SK-N-SH (cell line): ENCODE results near the gene GTF2A1L. TPM values are rescaled to one million over a fixed set of nuclear protein-coding genes. Genes with fewer than 3 reads are reported as not detected.

ENCODE experiments used
- CTCF ChIA-PET: fragments of 300-600, 350-600 bp; formaldehyde crosslinking; extraction: SDS; loops from one replicate; lab custom pipeline; 2021; lab: Yijun Ruan, JAX
- POLR2A ChIA-PET: fragments of 350-600 bp; sonication (Branson Sonifier 250); formaldehyde crosslinking; extraction: SDS; loops from one replicate; lab custom pipeline; 2020; ENCODE audit warnings: antibody characterized with exemption, inconsistent platforms; lab: Yijun Ruan, JAX
- DNase-seq: peaks from one replicate; pipeline ENCODE4 v3.0.0; 2012
- H2AFZ ChIP-seq: fragments of 200-600 bp; sonication (generic); 2 replicates; pipeline ENCODE4 v1.8.1; 2016; ENCODE audit warnings: antibody characterized with exemption, mild to moderate bottlenecking, low read depth
- H3F3A ChIP-seq: fragments of 200-600 bp; sonication (generic); replicated peaks from 2 replicates; pipeline ENCODE3; 2016; ENCODE audit warnings: antibody characterized with exemption, mild to moderate bottlenecking; ENCODE audit not compliant: insufficient read depth
- H3K27ac ChIP-seq, 2 experiments: fragments of 200-500 bp in 1 of 2; fragments of 200-600 bp in 1 of 2; sonication (Bioruptor generic) in 1 of 2; sonication (generic), shearing (Covaris generic) in 1 of 2; 2 replicates each; pipeline versions ENCODE4 v1.5.1 to v1.6.1; 2014 to 2016; ENCODE audit warnings: low read depth in 2 of 2, inconsistent platforms in 1 of 2, low read length in 1 of 2, mild to moderate bottlenecking in 1 of 2, mixed read lengths in 1 of 2
- H3K27me3 ChIP-seq: fragments of 200-600 bp; sonication (generic), shearing (Covaris generic); 2 replicates; pipeline ENCODE4 v1.6.1; 2016; ENCODE audit warnings: mixed run types; ENCODE audit not compliant: insufficient read depth
- H3K36me3 ChIP-seq, 2 experiments: fragments of 200-500 bp in 1 of 2; fragments of 200-600 bp in 1 of 2; sonication (Bioruptor generic) in 1 of 2; sonication (generic) in 1 of 2; replicated peaks in 1 of 2; 2 replicates each; pipeline versions ENCODE3 to v1.5.1; 2014 to 2016; ENCODE audit warnings: low read length in 1 of 2, mild to moderate bottlenecking in 1 of 2; ENCODE audit not compliant: insufficient read depth in 2 of 2, control insufficient read depth in 1 of 2
- H3K4me1 ChIP-seq, 2 experiments: fragments of 200-500 bp in 1 of 2; fragments of 200-600 bp in 1 of 2; sonication (Bioruptor generic) in 1 of 2; sonication (generic), shearing (Covaris generic) in 1 of 2; 2 replicates each; pipeline versions ENCODE4 v1.5.1 to v1.6.1; 2014 to 2016; ENCODE audit warnings: low read depth in 1 of 2, low read length in 1 of 2, mixed run types in 1 of 2; ENCODE audit not compliant: insufficient read depth in 2 of 2, control insufficient read depth in 1 of 2
- H3K4me2 ChIP-seq: fragments of 200-600 bp; sonication (generic), shearing (Covaris generic); 2 replicates; pipeline ENCODE4 v1.6.1; 2017; ENCODE audit warnings: mixed run types
- H3K4me3 ChIP-seq, 2 experiments: fragments of 200-500 bp in 1 of 2; fragments of 200-600 bp in 1 of 2; sonication (Bioruptor generic) in 1 of 2; sonication (generic), shearing (Covaris generic) in 1 of 2; 2 replicates each; pipeline versions ENCODE4 v1.5.1 to v1.8.1; 2014 to 2016; ENCODE audit warnings: low read depth in 2 of 2, inconsistent platforms in 1 of 2, low read length in 1 of 2, mild to moderate bottlenecking in 1 of 2, mixed read lengths in 1 of 2, moderate library complexity in 1 of 2
- H3K79me2 ChIP-seq: fragments of 200-600 bp; sonication (generic); 2 replicates; pipeline ENCODE4 v1.8.1; 2017; ENCODE audit warnings: mild to moderate bottlenecking; ENCODE audit not compliant: insufficient read depth
- H3K9ac ChIP-seq: fragments of 200-600 bp; sonication (generic); 2 replicates; pipeline ENCODE4 v1.6.1; 2017; ENCODE audit warnings: mixed run types
- H3K9me2 ChIP-seq: fragments of 200-600 bp; sonication (generic); 2 replicates; pipeline ENCODE4 v1.6.1; 2017; ENCODE audit warnings: mixed run types
- H3K9me3 ChIP-seq: fragments of 200-600 bp; sonication (generic); 2 replicates; pipeline ENCODE4 v1.6.1; 2017; ENCODE audit warnings: mixed run types, mild to moderate bottlenecking, moderate library complexity
- H4K20me1 ChIP-seq: fragments of 200-600 bp; sonication (generic); 2 replicates; pipeline ENCODE4 v1.6.1; 2017; ENCODE audit warnings: mild to moderate bottlenecking, mixed run types; ENCODE audit not compliant: insufficient read depth
- CHD2 ChIP-seq: fragments of 150-350 bp; IDR thresholded peaks from 2 replicates; pipeline ENCODE4 v1.6.1; 2018; ENCODE audit warnings: low read length; ENCODE audit not compliant: partially characterized antibody
- GABPA ChIP-seq: IDR thresholded peaks from 2 replicates; pipeline ENCODE4 v1.4.0; 2012; ENCODE audit warnings: low read depth, mild to moderate bottlenecking
- GATA2 ChIP-seq: sonication (generic); formaldehyde crosslinking; IDR thresholded peaks from 2 replicates; pipeline ENCODE4 v1.5.0; 2020; ENCODE audit warnings: mild to moderate bottlenecking, missing genetic modification reagents
- MEF2A ChIP-seq: IDR thresholded peaks from 2 replicates; pipeline ENCODE4 v1.4.0; 2012; ENCODE audit warnings: low read depth, borderline replicate concordance
- MXI1 ChIP-seq: IDR thresholded peaks from 2 replicates; pipeline ENCODE4 v1.6.1; 2012; ENCODE audit warnings: mild to moderate bottlenecking, low read depth, low read length, improper control_type of control experiment
- NFIC ChIP-seq: IDR thresholded peaks from 2 replicates; pipeline ENCODE4 v1.4.0; 2012; ENCODE audit warnings: borderline replicate concordance
- NRF1 ChIP-seq: IDR thresholded peaks from 2 replicates; pipeline ENCODE4 v1.6.1; 2012; ENCODE audit warnings: low read depth, mild to moderate bottlenecking, low read length
- POLR2AphosphoS5 ChIP-seq: IDR thresholded peaks from 2 replicates; pipeline ENCODE4 v1.6.1; 2012; ENCODE audit warnings: low read depth, low read length
- RAD21 ChIP-seq: IDR thresholded peaks from 2 replicates; pipeline ENCODE4 v1.6.1; 2012; ENCODE audit warnings: mild to moderate bottlenecking, low read length
- RFX5 ChIP-seq: IDR thresholded peaks from 2 replicates; pipeline ENCODE4 v1.6.1; 2012; ENCODE audit warnings: mild to moderate bottlenecking, improper control_type of control experiment, low read length
- SIN3A ChIP-seq: IDR thresholded peaks from 2 replicates; pipeline ENCODE4 v1.6.1; 2012; ENCODE audit warnings: low read depth, mild to moderate bottlenecking, low read length, moderate library complexity, borderline replicate concordance
- SMC3 ChIP-seq: IDR thresholded peaks from 2 replicates; pipeline ENCODE4 v1.6.1; 2012; ENCODE audit warnings: low read depth, low read length, improper control_type of control experiment
- TCF12 ChIP-seq: IDR thresholded peaks from 2 replicates; pipeline ENCODE4 v1.4.0; 2012
- YY1 ChIP-seq: IDR thresholded peaks from 2 replicates; pipeline ENCODE4 v1.4.0; 2012; ENCODE audit warnings: low read depth, mild to moderate bottlenecking
- WGBS: methylation state at CpG from one replicate; pipeline ENCODE4 v1.1.6; 2017; ENCODE audit warnings: low lambda C conversion rate; 5-methylcytosine and 5-hydroxymethylcytosine counted together
- polyA plus RNA-seq, 3 experiments: library from polyadenylated mRNA; depleted of rRNA; stranded (reverse); fragments of >200 nt; gene quantifications; 2 replicates each; pipeline ENCODE4 v1.2.3, GENCODE V29; 2012
- TF ChIP-seq, protein P1 (sequence below): fragments of 150-350 bp; IDR thresholded peaks from 2 replicates; pipeline ENCODE4 v1.6.1; 2016; ENCODE audit warnings: mild to moderate bottlenecking, low read depth, low read length
- TF ChIP-seq, protein P2 (sequence below): IDR thresholded peaks from 2 replicates; pipeline ENCODE4 v1.4.0; 2012; ENCODE audit warnings: low read depth, borderline replicate concordance
- TF ChIP-seq, protein P3 (sequence below): fragments of 150-350 bp; IDR thresholded peaks from 2 replicates; pipeline ENCODE4 v1.6.1; 2017; ENCODE audit warnings: antibody characterized with exemption, low read length, low read depth, borderline replicate concordance
- TF ChIP-seq, protein P4 (sequence below): IDR thresholded peaks from 2 replicates; pipeline ENCODE4 v1.4.0; 2012; ENCODE audit warnings: low read depth
- TF ChIP-seq, protein P5 (sequence below): IDR thresholded peaks from 2 replicates; pipeline ENCODE4 v1.4.0; 2012; ENCODE audit warnings: low read depth, borderline replicate concordance

GTF2A1L gene
- polyA plus RNA-seq, 1 of the 3 experiments (the other 2 are of a cell fraction): 0.36 TPM

DNA sequence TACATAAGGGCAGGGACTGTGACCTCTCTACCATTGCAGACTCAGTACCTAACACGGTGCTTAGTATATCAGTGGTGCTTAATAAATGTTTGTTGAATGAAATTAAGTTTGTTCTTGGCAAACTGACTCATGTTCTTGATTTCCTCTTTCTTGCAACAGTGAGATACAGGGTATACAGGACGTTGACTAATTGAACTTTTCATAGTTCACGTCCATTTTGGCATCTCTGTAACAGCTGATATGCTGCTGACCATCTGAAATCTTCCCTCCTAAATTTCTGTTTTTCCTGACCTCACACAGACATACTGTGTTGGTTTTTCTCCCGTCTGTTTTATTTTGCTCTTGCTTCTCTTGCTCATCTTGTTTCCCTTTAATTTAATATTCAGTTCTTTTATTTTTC, 93.7 kb downstream of the GTF2A1L start:
- no peaks in the 10 kb centered on the region for H4K20me1 ChIP-seq
- H3K4me1 ChIP-seq: no peaks in the 10 kb centered on the region
- ChIA-PET POLR2A (interaction anchor here (0.6 kb wide), 1 partner anchor 71 kb away, joined by 3 read pairs; no protein-coding TSS in a partner anchor), CTCF (no interaction called here)
- TF ChIP-seq, protein P1, sequence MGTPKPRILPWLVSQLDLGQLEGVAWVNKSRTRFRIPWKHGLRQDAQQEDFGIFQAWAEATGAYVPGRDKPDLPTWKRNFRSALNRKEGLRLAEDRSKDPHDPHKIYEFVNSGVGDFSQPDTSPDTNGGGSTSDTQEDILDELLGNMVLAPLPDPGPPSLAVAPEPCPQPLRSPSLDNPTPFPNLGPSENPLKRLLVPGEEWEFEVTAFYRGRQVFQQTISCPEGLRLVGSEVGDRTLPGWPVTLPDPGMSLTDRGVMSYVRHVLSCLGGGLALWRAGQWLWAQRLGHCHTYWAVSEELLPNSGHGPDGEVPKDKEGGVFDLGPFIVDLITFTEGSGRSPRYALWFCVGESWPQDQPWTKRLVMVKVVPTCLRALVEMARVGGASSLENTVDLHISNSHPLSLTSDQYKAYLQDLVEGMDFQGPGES: no peak
- TF ChIP-seq, protein P2, sequence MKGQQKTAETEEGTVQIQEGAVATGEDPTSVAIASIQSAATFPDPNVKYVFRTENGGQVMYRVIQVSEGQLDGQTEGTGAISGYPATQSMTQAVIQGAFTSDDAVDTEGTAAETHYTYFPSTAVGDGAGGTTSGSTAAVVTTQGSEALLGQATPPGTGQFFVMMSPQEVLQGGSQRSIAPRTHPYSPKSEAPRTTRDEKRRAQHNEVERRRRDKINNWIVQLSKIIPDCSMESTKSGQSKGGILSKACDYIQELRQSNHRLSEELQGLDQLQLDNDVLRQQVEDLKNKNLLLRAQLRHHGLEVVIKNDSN: no peak
- TF ChIP-seq, protein P3, sequence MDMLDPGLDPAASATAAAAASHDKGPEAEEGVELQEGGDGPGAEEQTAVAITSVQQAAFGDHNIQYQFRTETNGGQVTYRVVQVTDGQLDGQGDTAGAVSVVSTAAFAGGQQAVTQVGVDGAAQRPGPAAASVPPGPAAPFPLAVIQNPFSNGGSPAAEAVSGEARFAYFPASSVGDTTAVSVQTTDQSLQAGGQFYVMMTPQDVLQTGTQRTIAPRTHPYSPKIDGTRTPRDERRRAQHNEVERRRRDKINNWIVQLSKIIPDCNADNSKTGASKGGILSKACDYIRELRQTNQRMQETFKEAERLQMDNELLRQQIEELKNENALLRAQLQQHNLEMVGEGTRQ: no peak
- TF ChIP-seq SMC3 (no peak), RAD21 (no peak), YY1 (no peak), TCF12 (no peak), CHD2 (no peak)
- TF ChIP-seq, protein P4, sequence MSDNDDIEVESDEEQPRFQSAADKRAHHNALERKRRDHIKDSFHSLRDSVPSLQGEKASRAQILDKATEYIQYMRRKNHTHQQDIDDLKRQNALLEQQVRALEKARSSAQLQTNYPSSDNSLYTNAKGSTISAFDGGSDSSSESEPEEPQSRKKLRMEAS: no peak
- TF ChIP-seq, protein P5, sequence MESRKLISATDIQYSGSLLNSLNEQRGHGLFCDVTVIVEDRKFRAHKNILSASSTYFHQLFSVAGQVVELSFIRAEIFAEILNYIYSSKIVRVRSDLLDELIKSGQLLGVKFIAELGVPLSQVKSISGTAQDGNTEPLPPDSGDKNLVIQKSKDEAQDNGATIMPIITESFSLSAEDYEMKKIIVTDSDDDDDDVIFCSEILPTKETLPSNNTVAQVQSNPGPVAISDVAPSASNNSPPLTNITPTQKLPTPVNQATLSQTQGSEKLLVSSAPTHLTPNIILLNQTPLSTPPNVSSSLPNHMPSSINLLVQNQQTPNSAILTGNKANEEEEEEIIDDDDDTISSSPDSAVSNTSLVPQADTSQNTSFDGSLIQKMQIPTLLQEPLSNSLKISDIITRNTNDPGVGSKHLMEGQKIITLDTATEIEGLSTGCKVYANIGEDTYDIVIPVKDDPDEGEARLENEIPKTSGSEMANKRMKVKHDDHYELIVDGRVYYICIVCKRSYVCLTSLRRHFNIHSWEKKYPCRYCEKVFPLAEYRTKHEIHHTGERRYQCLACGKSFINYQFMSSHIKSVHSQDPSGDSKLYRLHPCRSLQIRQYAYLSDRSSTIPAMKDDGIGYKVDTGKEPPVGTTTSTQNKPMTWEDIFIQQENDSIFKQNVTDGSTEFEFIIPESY: no peak
- no peak overlapping the region for H3K4me3 ChIP-seq
- H3K27me3 ChIP-seq: no peaks in the 10 kb centered on the region
- no peaks in the 10 kb centered on the region for H3F3A ChIP-seq
- WGBS: 29% methylated on average over 4 of the region's 4 CpGs
- H3K9ac ChIP-seq: no peak overlapping the region
- H3K9me3 ChIP-seq: no peaks in the 10 kb centered on the region
- no peak overlapping the region for H2AFZ ChIP-seq
- H3K79me2 ChIP-seq: no peaks in the 10 kb centered on the region
- H3K4me2 ChIP-seq: no peak overlapping the region
- no peaks in the 10 kb centered on the region for H3K36me3 ChIP-seq
- no peak overlapping the region for H3K27ac ChIP-seq
- H3K9me2 ChIP-seq: no peaks in the 10 kb centered on the region
- no peak for DNase-seq

DNA sequence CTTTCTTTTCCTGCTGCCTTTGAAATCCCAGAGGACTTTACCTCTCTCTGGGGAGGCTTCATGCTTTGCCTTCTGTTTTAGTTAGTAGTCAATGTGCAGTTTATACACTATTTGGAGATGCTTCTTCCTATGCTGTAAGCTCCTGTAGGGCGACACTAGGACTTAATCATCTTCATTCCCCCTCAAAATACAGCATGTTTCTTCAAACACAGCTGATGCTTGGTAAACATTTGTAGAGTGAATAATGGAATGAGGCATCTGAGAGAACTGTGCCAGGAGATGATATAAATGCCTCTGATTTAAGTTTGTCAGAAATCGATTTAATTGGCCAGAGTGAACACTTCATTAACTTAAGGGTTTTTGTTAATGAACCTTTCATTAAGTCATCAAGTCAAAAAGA, 94.5 kb downstream of the GTF2A1L start:
- WGBS: 0% methylated on average over 2 of the region's 2 CpGs
- no peaks in the 10 kb centered on the region for H4K20me1 ChIP-seq
- no peak overlapping the region for H3K27ac ChIP-seq
- ChIA-PET CTCF (no interaction called here), POLR2A (interaction anchor here (0.6 kb wide), 1 partner anchor 70 kb away, joined by 3 read pairs; no protein-coding TSS in a partner anchor)
- no peaks in the 10 kb centered on the region for H3K36me3 ChIP-seq
- H3K9ac ChIP-seq: no peak overlapping the region
- no peak overlapping the region for H3K4me3 ChIP-seq
- no peak overlapping the region for H2AFZ ChIP-seq
- no peaks in the 10 kb centered on the region for H3K79me2 ChIP-seq
- H3K4me2 ChIP-seq: no peak overlapping the region
- H3K4me1 ChIP-seq: no peaks in the 10 kb centered on the region
- no peaks in the 10 kb centered on the region for H3K27me3 ChIP-seq
- no peaks in the 10 kb centered on the region for H3F3A ChIP-seq
- no peaks in the 10 kb centered on the region for H3K9me3 ChIP-seq
- H3K9me2 ChIP-seq: no peaks in the 10 kb centered on the region
- no peak for DNase-seq
- no peak for TF ChIP-seq POLR2AphosphoS5
- TF ChIP-seq TCF12: no peak
- TF ChIP-seq NRF1: no peak
- TF ChIP-seq YY1: no peak
- TF ChIP-seq NFIC: no peak
- TF ChIP-seq, protein P2: no peak
- no peak for TF ChIP-seq GATA2
- no peak for TF ChIP-seq RAD21
- TF ChIP-seq RFX5: no peak
- no peak for TF ChIP-seq MXI1
- no peak for TF ChIP-seq MEF2A
- no peak for TF ChIP-seq GABPA
- TF ChIP-seq CHD2: no peak
- no peak for TF ChIP-seq SIN3A
